GM19438 (cell line): Measurements from ENCODE around the gene MKKS.

Experiments used
- ATAC-seq: cut with Tn5 transposase; IDR thresholded peaks from one replicate; pipeline ENCODE4 v1.9.1; 2021; ENCODE audit warnings: low read depth; ENCODE audit not compliant: unreplicated experiment

MKKS gene

GRCh38 chr20:10433623-10434466 is at the start of gene MKKS:
MKKS (minus strand) TSS chr20:10434222; CDS start chr20:10413514, 20,708 bp downstream.
- peak; percentile 59 for ATAC-seq

GRCh38 chr20:10483691-10484090 is 49.7 kb upstream of the MKKS start:
- no peak for ATAC-seq

GRCh38 chr20:10481676-10482075 is 47.7 kb upstream of the MKKS start:
- ATAC-seq: no peak

GRCh38 chr20:10478930-10479329 is 44.9 kb upstream of the MKKS start:
- no peak for ATAC-seq

GRCh38 chr20:10478205-10478604 is 44.2 kb upstream of the MKKS start:
- peak; percentile 54 for ATAC-seq

- peak; percentile 70 for ATAC-seq
Measured at GRCh38 chr20:10476319-10476724, 42.3 kb upstream of the MKKS start.

- ATAC-seq: no peak
Measured at GRCh38 chr20:10475225-10475624, 41.2 kb upstream of the MKKS start.

- no peak for ATAC-seq
Measured at GRCh38 chr20:10474606-10475184, 40.7 kb upstream of the MKKS start.

- no peak for ATAC-seq
Measured at GRCh38 chr20:10472871-10473270, 38.8 kb upstream of the MKKS start.

GRCh38 chr20:10470276-10470675 is 36.3 kb upstream of the MKKS start:
- ATAC-seq: no peak

- no peak for ATAC-seq
Measured at GRCh38 chr20:10469599-10469998, 35.6 kb upstream of the MKKS start.

- ATAC-seq: no peak
Measured at GRCh38 chr20:10469056-10469455, 35.0 kb upstream of the MKKS start.

GRCh38 chr20:10468340-10468845 is 34.4 kb upstream of the MKKS start:
- ATAC-seq: no peak

GRCh38 chr20:10467681-10468339 is 33.8 kb upstream of the MKKS start:
- no peak for ATAC-seq

- ATAC-seq: no peak
Measured at GRCh38 chr20:10466855-10467254, 32.8 kb upstream of the MKKS start.

GRCh38 chr20:10466325-10466724 is 32.3 kb upstream of the MKKS start:
- no peak for ATAC-seq

GRCh38 chr20:10465135-10465534 is 31.1 kb upstream of the MKKS start:
- no peak for ATAC-seq

GRCh38 chr20:10463622-10464021 is 29.6 kb upstream of the MKKS start:
- no peak for ATAC-seq

GRCh38 chr20:10462516-10462915 is 28.5 kb upstream of the MKKS start:
- ATAC-seq: no peak

- no peak for ATAC-seq
Measured at GRCh38 chr20:10461495-10461894, 27.5 kb upstream of the MKKS start.

- no peak for ATAC-seq
Measured at GRCh38 chr20:10454151-10454750, 20.2 kb upstream of the MKKS start.
